ACC112 (cell line): Measurements from ENCODE around the gene ZNF345.

Experiments used
- H2AFZ ChIP-seq: fragments of 200-600 bp; sonication (generic); one replicate; pipeline ENCODE4 v1.6.0; 2017; ENCODE audit warnings: antibody characterized with exemption, low read length; ENCODE audit not compliant: unreplicated experiment
- H3K27ac ChIP-seq: fragments of 200-600 bp; sonication (generic); 2 replicates; pipeline ENCODE4 v1.5.1; 2014; ENCODE audit warnings: low read depth, mild to moderate bottlenecking, antibody characterized with exemption, low read length, moderate library complexity
- H3K27me3 ChIP-seq: fragments of 200-600 bp; sonication (generic); 2 replicates; pipeline ENCODE4 v1.6.1; 2014; ENCODE audit warnings: mild to moderate bottlenecking, antibody characterized with exemption, low read length, moderate library complexity, mixed read lengths; ENCODE audit not compliant: insufficient read depth
- H3K36me3 ChIP-seq: fragments of 200-600 bp; sonication (generic); 2 replicates; pipeline ENCODE4 v1.6.1; 2016; ENCODE audit warnings: mild to moderate bottlenecking, antibody characterized with exemption, low read length, moderate library complexity, mixed read lengths; ENCODE audit not compliant: insufficient read depth
- H3K4me1 ChIP-seq: fragments of 200-600 bp; sonication (generic); one replicate; pipeline ENCODE4 v1.6.1; 2016; ENCODE audit warnings: low read length, mixed read lengths; ENCODE audit not compliant: insufficient read depth, unreplicated experiment, control insufficient read depth
- H3K4me3 ChIP-seq: fragments of 200-600 bp; sonication (generic); 2 replicates; pipeline ENCODE4 v1.5.1; 2014; ENCODE audit warnings: mild to moderate bottlenecking, low read depth, low read length
- H3K79me2 ChIP-seq: fragments of 200-600 bp; sonication (generic); one replicate; pipeline ENCODE4 v1.6.0; 2016; ENCODE audit warnings: low read length; ENCODE audit not compliant: control insufficient read depth, unreplicated experiment, insufficient read depth

Gene ZNF345

GRCh38 chr19:36918090-36918489 is 67.4 kb downstream of the ZNF345 start:
- Histone ChIP-seq H3K27ac (no peak overlapping the region), H3K36me3 (peaks cover 15% of the 10 kb centered on the region), H3K4me3 (no peak overlapping the region), H3K4me1 (no peaks in the 10 kb centered on the region), H3K79me2 (peaks cover 16% of the 10 kb centered on the region), H3K27me3 (no peaks in the 10 kb centered on the region), H2AFZ (no peak overlapping the region)
